Measurements from ENCODE around the gene ANKRD13B.

- TF ChIP-seq TCF4 (CRISPR knock-in tag; IDR thresholded peaks at IDR 0.05; ENCODE audit: borderline replicate concordance) (no peak), CSDC2 (CRISPR knock-in tag; IDR thresholded peaks at IDR 0.05) (no peak), TOX (CRISPR knock-in tag; IDR thresholded peaks at IDR 0.05; ENCODE audit: borderline replicate concordance) (no peak), ESRRG (CRISPR knock-in tag; IDR thresholded peaks at IDR 0.05) (no peak)
- TF ChIP-seq, protein P1, sequence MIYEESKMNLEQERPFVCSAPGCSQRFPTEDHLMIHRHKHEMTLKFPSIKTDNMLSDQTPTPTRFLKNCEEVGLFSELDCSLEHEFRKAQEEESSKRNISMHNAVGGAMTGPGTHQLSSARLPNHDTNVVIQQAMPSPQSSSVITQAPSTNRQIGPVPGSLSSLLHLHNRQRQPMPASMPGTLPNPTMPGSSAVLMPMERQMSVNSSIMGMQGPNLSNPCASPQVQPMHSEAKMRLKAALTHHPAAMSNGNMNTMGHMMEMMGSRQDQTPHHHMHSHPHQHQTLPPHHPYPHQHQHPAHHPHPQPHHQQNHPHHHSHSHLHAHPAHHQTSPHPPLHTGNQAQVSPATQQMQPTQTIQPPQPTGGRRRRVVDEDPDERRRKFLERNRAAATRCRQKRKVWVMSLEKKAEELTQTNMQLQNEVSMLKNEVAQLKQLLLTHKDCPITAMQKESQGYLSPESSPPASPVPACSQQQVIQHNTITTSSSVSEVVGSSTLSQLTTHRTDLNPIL (CRISPR knock-in tag; IDR thresholded peaks at IDR 0.05; ENCODE audit: low read depth) = no peak
- TF ChIP-seq, protein P2, sequence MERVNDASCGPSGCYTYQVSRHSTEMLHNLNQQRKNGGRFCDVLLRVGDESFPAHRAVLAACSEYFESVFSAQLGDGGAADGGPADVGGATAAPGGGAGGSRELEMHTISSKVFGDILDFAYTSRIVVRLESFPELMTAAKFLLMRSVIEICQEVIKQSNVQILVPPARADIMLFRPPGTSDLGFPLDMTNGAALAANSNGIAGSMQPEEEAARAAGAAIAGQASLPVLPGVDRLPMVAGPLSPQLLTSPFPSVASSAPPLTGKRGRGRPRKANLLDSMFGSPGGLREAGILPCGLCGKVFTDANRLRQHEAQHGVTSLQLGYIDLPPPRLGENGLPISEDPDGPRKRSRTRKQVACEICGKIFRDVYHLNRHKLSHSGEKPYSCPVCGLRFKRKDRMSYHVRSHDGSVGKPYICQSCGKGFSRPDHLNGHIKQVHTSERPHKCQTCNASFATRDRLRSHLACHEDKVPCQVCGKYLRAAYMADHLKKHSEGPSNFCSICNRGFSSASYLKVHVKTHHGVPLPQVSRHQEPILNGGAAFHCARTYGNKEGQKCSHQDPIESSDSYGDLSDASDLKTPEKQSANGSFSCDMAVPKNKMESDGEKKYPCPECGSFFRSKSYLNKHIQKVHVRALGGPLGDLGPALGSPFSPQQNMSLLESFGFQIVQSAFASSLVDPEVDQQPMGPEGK (CRISPR knock-in tag; IDR thresholded peaks at IDR 0.05; ENCODE audit: borderline replicate concordance) = no peak
- TF ChIP-seq, protein P3, sequence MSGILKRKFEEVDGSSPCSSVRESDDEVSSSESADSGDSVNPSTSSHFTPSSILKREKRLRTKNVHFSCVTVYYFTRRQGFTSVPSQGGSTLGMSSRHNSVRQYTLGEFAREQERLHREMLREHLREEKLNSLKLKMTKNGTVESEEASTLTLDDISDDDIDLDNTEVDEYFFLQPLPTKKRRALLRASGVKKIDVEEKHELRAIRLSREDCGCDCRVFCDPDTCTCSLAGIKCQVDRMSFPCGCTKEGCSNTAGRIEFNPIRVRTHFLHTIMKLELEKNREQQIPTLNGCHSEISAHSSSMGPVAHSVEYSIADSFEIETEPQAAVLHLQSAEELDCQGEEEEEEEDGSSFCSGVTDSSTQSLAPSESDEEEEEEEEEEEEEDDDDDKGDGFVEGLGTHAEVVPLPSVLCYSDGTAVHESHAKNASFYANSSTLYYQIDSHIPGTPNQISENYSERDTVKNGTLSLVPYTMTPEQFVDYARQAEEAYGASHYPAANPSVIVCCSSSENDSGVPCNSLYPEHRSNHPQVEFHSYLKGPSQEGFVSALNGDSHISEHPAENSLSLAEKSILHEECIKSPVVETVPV (CRISPR knock-in tag; IDR thresholded peaks at IDR 0.05) = no peak
These were observed 10.6 kb upstream of the ANKRD13B start for GRCh38 chr17:29582254-29582765.

Data from SK-N-SH treated with all-trans-retinoic acid at 6 μM for 48 hours (cell line).